ENCODE results near the gene PSMB7.

The PSMB7 gene

DNA sequence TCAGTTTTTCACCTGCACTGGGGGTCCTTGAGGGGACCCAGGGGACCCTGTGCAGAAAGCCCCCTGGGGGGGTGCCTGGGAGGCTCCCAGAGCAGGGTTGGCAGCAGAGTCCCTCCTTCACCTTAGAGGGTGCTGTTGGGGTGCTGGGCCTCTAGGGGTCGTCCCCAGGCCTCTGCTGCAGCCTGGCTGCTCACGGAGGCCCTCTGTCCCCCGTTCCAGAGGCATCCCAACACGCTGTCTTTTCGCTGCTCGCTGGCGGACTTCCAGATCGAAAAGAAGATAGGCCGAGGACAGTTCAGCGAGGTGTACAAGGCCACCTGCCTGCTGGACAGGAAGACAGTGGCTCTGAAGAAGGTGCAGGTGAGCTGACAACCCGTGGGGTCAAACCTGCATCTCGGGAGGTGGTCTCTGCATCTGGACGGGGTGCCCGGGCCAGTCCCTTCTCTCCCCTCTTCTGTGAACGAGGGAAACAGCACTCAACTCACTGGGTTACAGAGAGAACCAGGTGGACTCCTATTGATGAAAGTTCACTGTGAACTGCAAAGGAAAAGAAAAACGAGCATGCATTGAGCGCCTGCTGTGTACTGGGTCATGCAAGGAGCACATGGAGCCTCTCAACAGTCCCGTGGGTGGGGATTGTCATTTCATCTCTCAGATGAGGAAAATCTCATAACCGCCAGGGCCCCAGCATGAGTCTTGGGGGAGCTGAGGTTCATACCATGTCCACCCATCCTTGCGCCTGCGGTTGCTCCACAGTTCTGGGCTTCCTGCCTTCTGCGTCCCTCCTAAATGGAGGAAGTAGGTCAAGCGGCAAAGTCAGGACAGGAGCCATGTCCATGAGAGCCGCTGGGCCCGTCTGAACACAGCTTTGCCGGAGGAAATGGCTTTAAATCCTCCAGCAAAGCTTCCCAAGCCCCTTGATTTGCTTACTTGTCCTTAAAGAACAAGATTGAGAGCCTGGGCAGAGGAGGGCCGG lies 102.7 kb downstream of the PSMB7 start:
- Histone ChIP-seq H3K9me3 (ENCODE audit: control insufficient read depth, insufficient read depth, low read length) (no peaks in the 10 kb centered on the region), H3K4me3 (ENCODE audit: low read length) (no peak overlapping the region), H3K79me2 (ENCODE audit: control insufficient read depth, low read length) (no peaks in the 10 kb centered on the region), H3F3A (ENCODE audit: control insufficient read depth, insufficient read depth) (no peaks in the 10 kb centered on the region), H3K27ac (ENCODE audit: low read depth, low read length) (no peak overlapping the region), H4K20me1 (ENCODE audit: control insufficient read depth, insufficient read depth, low read depth, low read length) (no peaks in the 10 kb centered on the region), H3K4me1 (ENCODE audit: control insufficient read depth, low read length) (no peaks in the 10 kb centered on the region), H3K4me2 (ENCODE audit: low read length) (no peak overlapping the region), H3K27me3 (ENCODE audit: control insufficient read depth, low read length) (no peaks in the 10 kb centered on the region), H3K36me3 (ENCODE audit: control insufficient read depth, low read length) (no peaks in the 10 kb centered on the region), H3K9me2 (replicated peaks; ENCODE audit: control insufficient read depth, low read length) (no peaks in the 10 kb centered on the region)
- TF ChIP-seq EZH2phosphoT487 (IDR thresholded peaks at IDR 0.05; ENCODE audit: borderline replicate concordance, low read length): no peak
- TF ChIP-seq, protein P1, sequence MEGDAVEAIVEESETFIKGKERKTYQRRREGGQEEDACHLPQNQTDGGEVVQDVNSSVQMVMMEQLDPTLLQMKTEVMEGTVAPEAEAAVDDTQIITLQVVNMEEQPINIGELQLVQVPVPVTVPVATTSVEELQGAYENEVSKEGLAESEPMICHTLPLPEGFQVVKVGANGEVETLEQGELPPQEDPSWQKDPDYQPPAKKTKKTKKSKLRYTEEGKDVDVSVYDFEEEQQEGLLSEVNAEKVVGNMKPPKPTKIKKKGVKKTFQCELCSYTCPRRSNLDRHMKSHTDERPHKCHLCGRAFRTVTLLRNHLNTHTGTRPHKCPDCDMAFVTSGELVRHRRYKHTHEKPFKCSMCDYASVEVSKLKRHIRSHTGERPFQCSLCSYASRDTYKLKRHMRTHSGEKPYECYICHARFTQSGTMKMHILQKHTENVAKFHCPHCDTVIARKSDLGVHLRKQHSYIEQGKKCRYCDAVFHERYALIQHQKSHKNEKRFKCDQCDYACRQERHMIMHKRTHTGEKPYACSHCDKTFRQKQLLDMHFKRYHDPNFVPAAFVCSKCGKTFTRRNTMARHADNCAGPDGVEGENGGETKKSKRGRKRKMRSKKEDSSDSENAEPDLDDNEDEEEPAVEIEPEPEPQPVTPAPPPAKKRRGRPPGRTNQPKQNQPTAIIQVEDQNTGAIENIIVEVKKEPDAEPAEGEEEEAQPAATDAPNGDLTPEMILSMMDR (IDR thresholded peaks at IDR 0.05; ENCODE audit: low read depth, low read length, poor library complexity, severe bottlenecking): no peak

GRCh38 chr9:124311283-124311682 lies 104.0 kb downstream of the PSMB7 start:
- Histone ChIP-seq H3F3A (ENCODE audit: control insufficient read depth, insufficient read depth) (no peaks in the 10 kb centered on the region), H3K79me2 (ENCODE audit: control insufficient read depth, low read length) (no peaks in the 10 kb centered on the region), H3K27ac (ENCODE audit: low read depth, low read length) (no peak overlapping the region), H3K27me3 (ENCODE audit: control insufficient read depth, low read length) (no peaks in the 10 kb centered on the region), H3K36me3 (ENCODE audit: control insufficient read depth, low read length) (no peaks in the 10 kb centered on the region), H3K4me3 (ENCODE audit: low read length) (no peak overlapping the region), H4K20me1 (ENCODE audit: control insufficient read depth, insufficient read depth, low read depth, low read length) (no peaks in the 10 kb centered on the region), H3K4me1 (ENCODE audit: control insufficient read depth, low read length) (no peaks in the 10 kb centered on the region), H3K4me2 (ENCODE audit: low read length) (no peak overlapping the region), H3K9me3 (ENCODE audit: control insufficient read depth, insufficient read depth, low read length) (no peaks in the 10 kb centered on the region), H3K9me2 (replicated peaks; ENCODE audit: control insufficient read depth, low read length) (no peaks in the 10 kb centered on the region)
- TF ChIP-seq, protein P1 (IDR thresholded peaks at IDR 0.05; ENCODE audit: low read depth, low read length, poor library complexity, severe bottlenecking): peak; percentile 25
- TF ChIP-seq EZH2phosphoT487 (IDR thresholded peaks at IDR 0.05; ENCODE audit: borderline replicate concordance, low read length): no peak

GRCh38 chr9:124309667-124310084 lies 105.6 kb downstream of the PSMB7 start:
- Histone ChIP-seq H3K9me2 (replicated peaks; ENCODE audit: control insufficient read depth, low read length) (no peaks in the 10 kb centered on the region), H3F3A (ENCODE audit: control insufficient read depth, insufficient read depth) (no peaks in the 10 kb centered on the region), H3K4me1 (ENCODE audit: control insufficient read depth, low read length) (no peaks in the 10 kb centered on the region), H3K79me2 (ENCODE audit: control insufficient read depth, low read length) (no peaks in the 10 kb centered on the region), H3K27me3 (ENCODE audit: control insufficient read depth, low read length) (no peaks in the 10 kb centered on the region), H3K4me3 (ENCODE audit: low read length) (no peak overlapping the region), H3K36me3 (ENCODE audit: control insufficient read depth, low read length) (no peaks in the 10 kb centered on the region), H3K27ac (ENCODE audit: low read depth, low read length) (no peak overlapping the region), H3K9me3 (ENCODE audit: control insufficient read depth, insufficient read depth, low read length) (no peaks in the 10 kb centered on the region), H3K4me2 (ENCODE audit: low read length) (no peak overlapping the region), H4K20me1 (ENCODE audit: control insufficient read depth, insufficient read depth, low read depth, low read length) (no peaks in the 10 kb centered on the region)
- no peak for TF ChIP-seq EZH2phosphoT487 (IDR thresholded peaks at IDR 0.05; ENCODE audit: borderline replicate concordance, low read length)
- TF ChIP-seq, protein P1 (IDR thresholded peaks at IDR 0.05; ENCODE audit: low read depth, low read length, poor library complexity, severe bottlenecking): no peak

All from DOHH2 (cell line).